HEK293T (cell line): ENCODE results near the gene GJE1.

ENCODE experiments used
- CTCF ChIA-PET: fragments of 350-600 bp; formaldehyde crosslinking; extraction: SDS; loops from one replicate; lab custom pipeline; 2021; ENCODE audit warnings: antibody characterized with exemption, inconsistent platforms; lab: Yijun Ruan, JAX
- POLR2A ChIA-PET: fragments of 350-600 bp; formaldehyde crosslinking; extraction: SDS; loops from one replicate; lab custom pipeline; 2020; ENCODE audit warnings: antibody characterized with exemption, inconsistent platforms; lab: Yijun Ruan, JAX
- DNase-seq: peaks from one replicate; pipeline ENCODE4 v3.0.0; 2012; ENCODE audit warnings: mixed read lengths; ENCODE audit errors: extremely low spot score
- ARNT ChIP-seq: fragments of 450-650 bp; IDR thresholded peaks from 2 replicates; pipeline ENCODE4 v1.6.1; 2017; ENCODE audit warnings: mild to moderate bottlenecking
- BHLHE40 ChIP-seq: fragments of 450-650 bp; IDR thresholded peaks from 2 replicates; pipeline ENCODE4 v1.6.1; 2016; ENCODE audit warnings: mild to moderate bottlenecking, moderate library complexity, borderline replicate concordance
- CTBP1 ChIP-seq: fragments of 450-650 bp; IDR thresholded peaks from 2 replicates; pipeline ENCODE4 v1.6.1; 2016; ENCODE audit warnings: borderline replicate concordance
- ELF4 ChIP-seq: fragments of 450-650 bp; IDR thresholded peaks from 2 replicates; pipeline ENCODE4 v1.6.1; 2017; ENCODE audit warnings: antibody characterized with exemption
- FOXA1 ChIP-seq: fragments of 450-650 bp; IDR thresholded peaks from 2 replicates; pipeline ENCODE4 v1.6.1; 2016; ENCODE audit warnings: mild to moderate bottlenecking
- FOXK2 ChIP-seq: fragments of 450-650 bp; IDR thresholded peaks from 2 replicates; pipeline ENCODE4 v1.6.1; 2016; ENCODE audit warnings: mild to moderate bottlenecking
- FOXM1 ChIP-seq: fragments of 450-650 bp; IDR thresholded peaks from 2 replicates; pipeline ENCODE4 v1.6.1; 2017; ENCODE audit warnings: mild to moderate bottlenecking, borderline replicate concordance
- HDGF ChIP-seq: fragments of 450-650 bp; IDR thresholded peaks from 2 replicates; pipeline ENCODE4 v1.6.1; 2017; ENCODE audit warnings: antibody characterized with exemption, borderline replicate concordance
- L3MBTL2 ChIP-seq: fragments of 450-650 bp; conservative IDR thresholded peaks from 2 replicates; pipeline ENCODE4 v1.6.1; 2016; ENCODE audit warnings: mild to moderate bottlenecking
- LEF1 ChIP-seq: fragments of 450-650 bp; IDR thresholded peaks from 2 replicates; pipeline ENCODE4 v1.6.1; 2017; ENCODE audit warnings: mild to moderate bottlenecking, borderline replicate concordance
- NFRKB ChIP-seq: fragments of 450-650 bp; IDR thresholded peaks from 2 replicates; pipeline ENCODE4 v1.6.1; 2016; ENCODE audit warnings: mild to moderate bottlenecking, moderate library complexity
- SP1 ChIP-seq: fragments of 450-650 bp; IDR thresholded peaks from 2 replicates; pipeline ENCODE4 v1.6.1; 2017
- SUZ12 ChIP-seq: fragments of 450-650 bp; IDR thresholded peaks from 2 replicates; pipeline ENCODE4 v1.6.1; 2016; ENCODE audit warnings: mild to moderate bottlenecking
- TARDBP ChIP-seq: fragments of 450-650 bp; IDR thresholded peaks from 2 replicates; pipeline ENCODE4 v1.6.1; 2016
- ZNF384 ChIP-seq: fragments of 450-650 bp; IDR thresholded peaks from 2 replicates; pipeline ENCODE4 v1.6.1; 2016
- TF ChIP-seq, protein P1 (sequence below): fragments of 450-650 bp; IDR thresholded peaks from 2 replicates; pipeline ENCODE4 v1.6.1; 2016

Gene GJE1

DNA sequence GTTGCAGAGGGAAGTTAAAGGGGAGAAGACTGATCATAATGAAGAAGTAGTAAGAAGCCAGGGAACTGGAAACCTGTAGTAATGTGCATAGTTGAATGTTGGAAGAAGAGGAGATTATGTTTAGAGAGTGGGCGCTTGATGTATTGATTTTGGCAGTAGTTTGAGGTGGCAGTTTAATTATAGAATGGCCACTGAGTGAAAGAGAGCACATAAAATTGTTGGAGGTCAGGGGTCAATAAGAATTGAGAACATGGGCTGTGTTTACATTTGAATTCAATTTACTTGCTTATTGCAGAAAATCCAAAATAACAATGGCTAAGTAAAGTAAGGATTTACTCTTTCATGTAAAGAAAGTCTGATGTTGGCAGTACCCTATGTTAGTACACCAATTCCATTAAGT is 30.1 kb downstream of the GJE1 start:
- POLR2A ChIA-PET = no interaction called here
- no peak for TF ChIP-seq FOXA1
- TF ChIP-seq, protein P1, sequence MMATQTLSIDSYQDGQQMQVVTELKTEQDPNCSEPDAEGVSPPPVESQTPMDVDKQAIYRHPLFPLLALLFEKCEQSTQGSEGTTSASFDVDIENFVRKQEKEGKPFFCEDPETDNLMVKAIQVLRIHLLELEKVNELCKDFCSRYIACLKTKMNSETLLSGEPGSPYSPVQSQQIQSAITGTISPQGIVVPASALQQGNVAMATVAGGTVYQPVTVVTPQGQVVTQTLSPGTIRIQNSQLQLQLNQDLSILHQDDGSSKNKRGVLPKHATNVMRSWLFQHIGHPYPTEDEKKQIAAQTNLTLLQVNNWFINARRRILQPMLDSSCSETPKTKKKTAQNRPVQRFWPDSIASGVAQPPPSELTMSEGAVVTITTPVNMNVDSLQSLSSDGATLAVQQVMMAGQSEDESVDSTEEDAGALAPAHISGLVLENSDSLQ = 0 out of 2 replicates have a peak, but pooled peaks have one; percentile 11

DNA sequence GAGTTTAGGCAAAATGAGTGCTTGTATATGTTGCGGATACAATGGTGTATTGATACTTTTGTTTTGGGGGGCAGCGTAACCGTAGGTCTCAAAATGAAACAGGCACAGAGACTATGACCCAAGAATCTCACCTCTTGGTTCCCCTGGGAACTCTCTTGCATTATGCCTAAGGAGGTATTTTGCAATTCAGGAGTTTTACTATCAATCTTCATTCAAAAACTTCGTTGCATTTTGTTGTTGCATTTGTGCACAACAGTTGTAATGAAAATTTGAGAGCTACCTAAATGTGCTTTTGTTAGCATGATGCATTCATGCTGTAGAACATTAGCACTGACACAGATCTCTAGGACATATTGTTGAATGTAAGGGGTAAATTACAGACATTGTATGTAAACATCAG is 32.5 kb downstream of the GJE1 start:
- ChIA-PET CTCF (interaction anchor here (1.2 kb wide), 1 partner anchor 9 kb away, joined by 5 read pairs; no protein-coding TSS in a partner anchor), POLR2A (no interaction called here)
- no peak for DNase-seq
- TF ChIP-seq BHLHE40 (no peak), L3MBTL2 (no peak), CTBP1 (no peak), SUZ12 (no peak)
- TF ChIP-seq, protein P1 = no peak

More for the DNA sequence above, 30.1 kb downstream of the GJE1 start:
- no peak for DNase-seq
- CTCF ChIA-PET = no interaction called here

DNA sequence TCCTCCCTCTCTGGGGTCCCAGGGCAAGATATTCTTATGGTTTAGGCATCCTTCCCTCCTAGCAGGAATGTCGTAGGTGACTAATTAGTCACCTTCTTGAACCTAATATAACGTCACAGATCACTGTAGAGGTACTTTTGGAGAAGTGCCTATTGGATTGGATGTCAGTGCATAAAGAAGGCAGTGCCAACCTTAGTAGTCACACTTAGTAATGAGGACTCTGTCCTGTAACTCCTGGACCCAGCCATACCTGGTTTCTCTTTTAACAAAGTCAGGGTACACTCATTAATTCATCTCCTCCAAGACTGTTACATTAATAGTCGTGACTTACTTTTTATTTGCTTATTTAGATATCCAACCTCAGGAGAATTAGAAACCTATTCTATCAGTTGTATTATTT is 34.3 kb downstream of the GJE1 start:
- ChIA-PET POLR2A (no interaction called here), CTCF (interaction anchor here (0.6 kb wide), 1 partner anchor 8 kb away, joined by 3 read pairs; no protein-coding TSS in a partner anchor)
- no peak for DNase-seq
- no peak for TF ChIP-seq FOXM1
- no peak for TF ChIP-seq HDGF
- TF ChIP-seq FOXK2 = no peak
- no peak for TF ChIP-seq CTBP1
- no peak for TF ChIP-seq L3MBTL2

DNA sequence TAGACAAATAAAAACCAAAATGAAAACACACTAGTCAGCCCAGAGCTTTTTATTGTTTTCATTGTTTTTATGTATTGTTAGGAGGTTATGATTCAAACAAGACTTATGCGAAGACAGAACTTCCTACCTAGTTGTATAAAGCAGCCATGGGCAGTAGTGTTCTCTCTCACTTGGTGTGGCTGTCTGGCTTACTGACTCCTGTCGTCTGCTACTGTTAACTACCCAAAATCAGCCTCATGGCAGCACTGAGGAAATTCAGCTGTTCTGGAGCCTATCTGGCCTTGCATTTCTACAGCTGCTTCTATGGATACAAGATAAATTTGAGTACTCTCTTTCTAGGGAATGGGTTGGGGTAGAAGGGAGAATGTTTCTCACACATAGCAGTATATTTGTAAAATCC is 34.8 kb downstream of the GJE1 start:
- ChIA-PET CTCF (interaction anchor here (0.6 kb wide), 1 partner anchor 8 kb away, joined by 3 read pairs; no protein-coding TSS in a partner anchor), POLR2A (no interaction called here)
- no peak for DNase-seq
- no peak for TF ChIP-seq ARNT
- TF ChIP-seq CTBP1 = no peak
- no peak for TF ChIP-seq LEF1
- no peak for TF ChIP-seq ELF4
- TF ChIP-seq FOXA1 = no peak
- no peak for TF ChIP-seq SUZ12
- no peak for TF ChIP-seq L3MBTL2
- no peak for TF ChIP-seq BHLHE40
- no peak for TF ChIP-seq ZNF384
- no peak for TF ChIP-seq HDGF

DNA sequence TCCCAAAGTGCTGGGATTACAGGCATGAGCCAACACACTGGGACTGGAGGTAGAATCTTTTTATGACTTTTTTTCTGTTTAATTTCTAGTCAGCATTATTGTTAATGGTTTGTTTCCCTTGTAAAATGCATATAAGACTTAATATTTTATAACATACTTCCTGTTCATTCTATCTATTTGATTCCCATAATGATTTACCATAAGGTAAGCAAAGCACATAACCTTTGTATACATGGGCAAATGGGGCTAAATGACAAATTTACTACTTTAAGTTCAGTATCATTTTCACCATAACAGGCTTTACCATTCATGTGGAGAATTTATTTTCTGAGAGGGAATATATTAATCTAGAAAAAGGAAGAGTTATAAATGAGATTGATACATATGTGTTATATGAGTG is 38.6 kb downstream of the GJE1 start:
- CTCF ChIA-PET = no interaction called here
- POLR2A ChIA-PET = no interaction called here
- DNase-seq = no peak
- no peak for TF ChIP-seq ELF4
- no peak for TF ChIP-seq ZNF384
- no peak for TF ChIP-seq LEF1
- TF ChIP-seq FOXM1 = no peak
- no peak for TF ChIP-seq HDGF
- no peak for TF ChIP-seq FOXK2
- no peak for TF ChIP-seq CTBP1
- TF ChIP-seq, protein P1 = no peak
- TF ChIP-seq BHLHE40 = no peak
- no peak for TF ChIP-seq L3MBTL2

DNA sequence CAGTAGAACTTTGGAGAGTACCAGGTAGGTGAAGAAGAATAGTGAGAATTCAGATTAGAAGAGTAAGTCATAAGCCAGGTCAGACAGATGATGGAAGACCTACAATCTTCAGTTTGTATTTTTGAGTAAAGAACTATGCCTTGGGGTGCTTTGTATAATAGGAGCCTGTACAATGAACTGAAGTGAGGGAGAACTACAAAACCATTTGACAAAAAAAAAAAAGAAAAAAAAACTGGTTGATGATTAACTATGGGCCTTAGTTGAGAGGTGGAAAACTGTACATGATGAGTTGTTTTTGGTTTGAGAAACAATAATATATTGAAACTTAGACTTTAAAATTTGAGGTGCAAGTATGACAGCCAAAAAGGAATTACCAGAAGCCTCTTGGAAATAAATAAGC is 40.0 kb downstream of the GJE1 start:
- CTCF ChIA-PET = no interaction called here
- POLR2A ChIA-PET = no interaction called here
- TF ChIP-seq HDGF (no peak), ARNT (no peak), SP1 (no peak), CTBP1 (no peak), TARDBP (no peak), SUZ12 (no peak), BHLHE40 (no peak), ELF4 (no peak), FOXM1 (no peak), FOXA1 (no peak), NFRKB (no peak), L3MBTL2 (no peak), LEF1 (no peak), ZNF384 (no peak)
- TF ChIP-seq, protein P1 = no peak
- DNase-seq = no peak

DNA sequence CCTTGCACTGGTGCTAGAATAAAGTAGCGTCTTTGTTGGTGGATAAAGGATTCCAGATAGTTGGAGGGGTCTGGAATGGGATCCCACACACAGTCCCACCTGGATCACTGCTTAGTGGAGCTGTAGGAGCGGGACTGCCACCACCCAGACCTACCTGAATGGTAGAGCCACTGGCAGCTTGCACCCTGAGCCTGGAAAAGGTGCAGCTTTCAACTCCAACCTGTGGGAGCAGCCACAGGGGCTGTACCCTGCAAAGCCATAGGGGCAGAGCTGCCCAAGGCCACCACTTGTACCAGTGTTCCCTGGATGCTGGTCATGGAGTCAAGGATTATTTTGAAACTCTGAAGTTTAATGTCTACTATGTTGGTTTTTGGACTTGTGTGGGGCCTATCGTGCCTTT is 41.3 kb downstream of the GJE1 start:
- CTCF ChIA-PET = no interaction called here
- DNase-seq = no peak
- TF ChIP-seq HDGF = no peak
- no peak for TF ChIP-seq L3MBTL2
- TF ChIP-seq ARNT = no peak
- TF ChIP-seq NFRKB = no peak
- POLR2A ChIA-PET = no interaction called here
